ENCODE data around the gene TMCO5A.
"Not testable (repeated sequence)": the region's sequence is repeated elsewhere in the genome, so short reads cannot be mapped to it uniquely, and the experiment has no call there.

TMCO5A gene

GRCh38 chr15:37934340-37934739, at the start of gene TMCO5A:
TSS of gene TMCO5A (plus strand) at chr15:37934640. CDS start at chr15:37936324, 1,684 bp downstream.
- no peak for DNase-seq (ENCODE audit: low spot score)

GRCh38 chr15:37885651-37886050, 48.8 kb upstream of the TMCO5A start:
- DNase-seq (ENCODE audit: low spot score) = no peak

- DNase-seq (ENCODE audit: low spot score) = no peak
Measured at GRCh38 chr15:37888356-37888755, 46.1 kb upstream of the TMCO5A start.

- DNase-seq (ENCODE audit: low spot score) = peak; percentile 74
Measured at GRCh38 chr15:37891766-37892368, 42.6 kb upstream of the TMCO5A start.

- no peak for DNase-seq (ENCODE audit: low spot score)
Measured at GRCh38 chr15:37893309-37893708, 41.1 kb upstream of the TMCO5A start.

- DNase-seq (ENCODE audit: low spot score) = no peak
Measured at GRCh38 chr15:37898362-37898761, 36.1 kb upstream of the TMCO5A start.

- DNase-seq (ENCODE audit: low spot score) = no peak
Measured at GRCh38 chr15:37900326-37901221, 33.9 kb upstream of the TMCO5A start.

GRCh38 chr15:37902126-37902525, 32.3 kb upstream of the TMCO5A start:
- no peak for DNase-seq (ENCODE audit: low spot score)

- DNase-seq (ENCODE audit: low spot score) = peak; percentile 21
Measured at GRCh38 chr15:37903919-37904625, 30.4 kb upstream of the TMCO5A start.

- no peak for DNase-seq (ENCODE audit: low spot score)
Measured at GRCh38 chr15:37907136-37907535, 27.3 kb upstream of the TMCO5A start.

- DNase-seq (ENCODE audit: low spot score) = no peak
Measured at GRCh38 chr15:37921527-37922385, 12.7 kb upstream of the TMCO5A start.

- no peak for DNase-seq (ENCODE audit: low spot score)
Measured at GRCh38 chr15:37926136-37926535, 8.3 kb upstream of the TMCO5A start.

- no peak for DNase-seq (ENCODE audit: low spot score)
Measured at GRCh38 chr15:37929238-37929637, 5.2 kb upstream of the TMCO5A start.

GRCh38 chr15:37931321-37931720, 3.1 kb upstream of the TMCO5A start:
- DNase-seq (ENCODE audit: low spot score) = no peak

GRCh38 chr15:37931868-37932267, 2.6 kb upstream of the TMCO5A start:
- no peak for DNase-seq (ENCODE audit: low spot score)

GRCh38 chr15:37932549-37932948, 1.9 kb upstream of the TMCO5A start:
- no peak for DNase-seq (ENCODE audit: low spot score)

GRCh38 chr15:37933666-37934065, 774 bp upstream of the TMCO5A start:
- no peak for DNase-seq (ENCODE audit: low spot score)

- no peak for DNase-seq (ENCODE audit: low spot score)
Measured at GRCh38 chr15:37940876-37941275, 6.4 kb downstream of the TMCO5A start.

- no peak for DNase-seq (ENCODE audit: low spot score)
Measured at GRCh38 chr15:37941779-37942178, 7.3 kb downstream of the TMCO5A start.

- DNase-seq (ENCODE audit: low spot score) = no peak
Measured at GRCh38 chr15:37951999-37952398, 17.6 kb downstream of the TMCO5A start.

GRCh38 chr15:37960742-37961141, 26.3 kb downstream of the TMCO5A start:
- not testable (repeated sequence) for DNase-seq (ENCODE audit: low spot score)

- DNase-seq (ENCODE audit: low spot score) = no peak
Measured at GRCh38 chr15:37967788-37968187, 33.3 kb downstream of the TMCO5A start.

Data from Ammon's horn (tissue), 1 donor.